K562 (cell line): Measurements from ENCODE around the gene LRRC25. TPM values are rescaled to one million over a fixed set of nuclear protein-coding genes. Genes with fewer than 3 reads are reported as not detected.
A peak's percentile ranks its signal among the peaks of the same experiment; 100 is the strongest.

Experiments used
- ATF7 ChIP-seq: fragments of 450-650 bp; IDR thresholded peaks from 2 replicates; pipeline ENCODE4 v1.7.1; 2014; ENCODE audit warnings: mild to moderate bottlenecking, moderate library complexity
- CXXC5 ChIP-seq: fragments of 250-450 bp; sonication (Bioruptor Pico); IDR thresholded peaks from 2 replicates; pipeline ENCODE4 v1.8.0; 2022; ENCODE audit warnings: inconsistent platforms, mild to moderate bottlenecking, moderate library complexity
- EGR1 ChIP-seq: fragments of 450-650 bp; conservative IDR thresholded peaks from 2 replicates; pipeline ENCODE4 v1.6.1; 2017; ENCODE audit warnings: mild to moderate bottlenecking
- HDAC8 ChIP-seq: fragments of 450-650 bp; IDR thresholded peaks from 2 replicates; pipeline ENCODE4 v1.6.1; 2016; ENCODE audit warnings: mild to moderate bottlenecking, missing genetic modification characterization, moderate library complexity, missing compliant biosample characterization
- HLTF ChIP-seq: fragments of 450-650 bp; IDR thresholded peaks from 2 replicates; pipeline ENCODE4 v1.6.1; 2016
- L3MBTL2 ChIP-seq: fragments of 450-650 bp; IDR thresholded peaks from 2 replicates; pipeline ENCODE4 v1.6.1; 2016; ENCODE audit warnings: mild to moderate bottlenecking, moderate library complexity
- MCM3 ChIP-seq: fragments of 450-650 bp; IDR thresholded peaks from 2 replicates; pipeline ENCODE4 v1.6.1; 2016
- NR1H2 ChIP-seq: sonication (generic); formaldehyde crosslinking; IDR thresholded peaks from 2 replicates; pipeline ENCODE4 v1.4.0; 2020; ENCODE audit warnings: mild to moderate bottlenecking, missing genetic modification reagents
- POLR2B ChIP-seq: fragments of 450-650 bp; IDR thresholded peaks from 2 replicates; pipeline ENCODE4 v1.6.1; 2018; ENCODE audit warnings: low read depth; ENCODE audit not compliant: partially characterized antibody
- PPARD ChIP-seq: fragments of 250-450 bp; sonication (Bioruptor Pico); IDR thresholded peaks from 2 replicates; pipeline ENCODE4 v1.8.0; 2022; ENCODE audit warnings: inconsistent platforms, mild to moderate bottlenecking, moderate library complexity
- PREB ChIP-seq: sonication (generic); formaldehyde crosslinking; IDR thresholded peaks from 2 replicates; pipeline ENCODE4 v1.8.1; 2023; ENCODE audit warnings: mild to moderate bottlenecking, missing genetic modification reagents
- ZBTB11 ChIP-seq, 3 experiments: fragments of 200-800 bp in 1 of 3; fragments of 250-450 bp in 1 of 3; fragments of 450-650 bp in 1 of 3; sonication (Bioruptor Pico) in 1 of 3; sonication (Bioruptor generic) in 1 of 3; formaldehyde crosslinking in 1 of 3; IDR thresholded peaks; 2 replicates each; pipeline versions ENCODE4 v1.6.1 to v1.8.0; 2016 to 2022; ENCODE audit warnings: mild to moderate bottlenecking in 2 of 3, missing genetic modification characterization in 2 of 3, missing compliant biosample characterization in 1 of 3, moderate library complexity in 1 of 3
- ZBTB40 ChIP-seq, 2 experiments: fragments of 450-650 bp in 1 of 2; sonication (generic) in 1 of 2; formaldehyde crosslinking in 1 of 2; IDR thresholded peaks; 2 replicates each; pipeline versions ENCODE4 v1.7.1 to v1.9.0; 2016 to 2022; ENCODE audit warnings: inconsistent platforms in 1 of 2, mild to moderate bottlenecking in 1 of 2, missing genetic modification reagents in 1 of 2
- ZNF764 ChIP-seq: fragments of 250-450 bp; sonication (Bioruptor Pico); IDR thresholded peaks from 2 replicates; pipeline ENCODE4 v1.4.0; 2020; ENCODE audit warnings: low read depth, mild to moderate bottlenecking, moderate library complexity
- polyA plus RNA-seq, 8 experiments: library from polyadenylated mRNA; depleted of rRNA in 4 of 8; stranded (reverse) in 5 of 8; unstranded in 3 of 8; fragments of >200 nt; fragmentation: Nextera tagmentation in 2 of 8; fragmentation: Illumina TruSeq in 1 of 8; extraction: Ambion mirVana in 2 of 8; extraction: Trizol in 1 of 8; gene quantifications; 2 replicates each; pipeline versions ENCODE4 v1.2.1 to v1.2.3, GENCODE V29; 2011 to 2014; ENCODE audit warnings: inconsistent platforms in 1 of 8, missing spikeins in 1 of 8
- total RNA-seq, 7 experiments: library from RNA; depleted of rRNA in 6 of 7; stranded (reverse); fragments of >200 nt in 6 of 7; fragmentation: Illumina TruSeq in 2 of 7; extraction: Trizol in 2 of 7; gene quantifications; 2 replicates each; pipeline versions ENCODE4 v1.2.1 to v1.2.3, GENCODE V29; 2011 to 2021; ENCODE audit warnings: low replicate concordance in 1 of 7

Gene LRRC25
- total and polyA plus RNA-seq, 9 of the 15 experiments (the other 6 are each of a cell fraction or from before 2014, with no cell fraction given), result 0.07 to 0.36 (median 0.10) TPM; not detected in 3

GRCh38 chr19:18433015-18433691, 35.7 kb upstream of the LRRC25 start (continued):
- peak in 1 of 3 experiments; percentile 77; a peak in 2 of 6 replicates for TF ChIP-seq ZBTB11 (CRISPR knock-in tag; IDR thresholded peaks at IDR 0.05)
- no peak; the same call in 1 of the 2 replicates for TF ChIP-seq ATF7
- TF ChIP-seq PREB (CRISPR knock-in tag), result no peak
- TF ChIP-seq EGR1, result peak; percentile 100
- no peak for TF ChIP-seq HLTF
- TF ChIP-seq NR1H2 (CRISPR knock-in tag), result no peak
- TF ChIP-seq CXXC5, result peak; percentile 40
- no peak for TF ChIP-seq ZNF764 (CRISPR knock-in tag)
- no peak for TF ChIP-seq MCM3
- no peak for TF ChIP-seq PPARD
- TF ChIP-seq POLR2B, result peak; percentile 23
- 0 out of 2 replicates have a peak, but pooled peaks have one; percentile 31 for TF ChIP-seq ZBTB40 (IDR thresholded peaks at IDR 0.05)
- no peak for TF ChIP-seq ZBTB40 (CRISPR knock-in tag; IDR thresholded peaks at IDR 0.05)
- peak; percentile 86 for TF ChIP-seq L3MBTL2
- TF ChIP-seq HDAC8 (tag), result 0 out of 2 replicates have a peak, but pooled peaks have one; percentile 36
